Fibroblast of skin of right quadriceps (primary cell): ENCODE results near the gene AFG1L.
"Not testable (repeated sequence)": the region's sequence is repeated elsewhere in the genome, so short reads cannot be mapped to it uniquely, and the experiment has no call there.

Experiments
- DNase-seq: peaks from one replicate; pipeline ENCODE4 v3.0.0-alpha.2; 2013

AFG1L gene

DNA sequence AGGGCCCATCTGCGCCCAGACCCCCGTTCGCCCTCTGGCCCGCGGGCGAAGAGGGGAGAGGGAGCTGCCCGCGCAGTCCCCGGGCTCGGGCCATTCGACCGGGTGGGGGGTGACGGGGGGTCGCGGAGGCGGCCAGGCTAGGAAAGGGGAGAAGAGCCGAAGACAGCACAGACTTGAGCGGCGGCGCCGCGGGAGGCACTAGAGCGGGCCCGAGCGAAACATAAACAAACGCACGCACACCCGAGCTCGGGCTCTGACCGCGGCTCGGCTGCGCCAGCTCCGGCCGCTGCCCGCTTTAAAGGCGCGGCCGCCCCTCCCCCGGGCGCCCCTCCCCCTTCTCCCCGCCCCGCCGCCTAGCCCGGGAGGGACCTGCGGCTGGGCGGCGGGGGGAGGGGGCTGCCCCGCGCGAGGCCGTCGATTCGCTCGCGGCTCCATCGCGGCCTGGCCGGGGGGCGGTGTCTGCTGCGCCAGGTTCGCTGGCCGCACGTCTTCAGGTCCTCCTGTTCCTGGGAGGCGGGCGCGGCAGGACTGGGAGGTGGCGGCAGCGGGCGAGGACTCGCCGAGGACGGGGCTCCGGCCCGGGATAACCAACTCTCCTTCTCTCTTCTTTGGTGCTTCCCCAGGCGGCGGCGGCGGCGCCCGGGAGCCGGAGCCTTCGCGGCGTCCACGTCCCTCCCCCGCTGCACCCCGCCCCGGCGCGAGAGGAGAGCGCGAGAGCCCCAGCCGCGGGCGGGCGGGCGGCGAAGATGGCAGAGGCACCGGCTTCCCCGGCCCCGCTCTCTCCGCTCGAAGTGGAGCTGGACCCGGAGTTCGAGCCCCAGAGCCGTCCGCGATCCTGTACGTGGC, 265.8 kb downstream of the AFG1L start, which contains the start of gene FOXO3:
TSS of gene FOXO3 (plus strand) at position 455 of the 846 bp plus-strand sequence. CDS start at position 747, 292 bp downstream.
- DNase-seq = peak; percentile 87

DNA sequence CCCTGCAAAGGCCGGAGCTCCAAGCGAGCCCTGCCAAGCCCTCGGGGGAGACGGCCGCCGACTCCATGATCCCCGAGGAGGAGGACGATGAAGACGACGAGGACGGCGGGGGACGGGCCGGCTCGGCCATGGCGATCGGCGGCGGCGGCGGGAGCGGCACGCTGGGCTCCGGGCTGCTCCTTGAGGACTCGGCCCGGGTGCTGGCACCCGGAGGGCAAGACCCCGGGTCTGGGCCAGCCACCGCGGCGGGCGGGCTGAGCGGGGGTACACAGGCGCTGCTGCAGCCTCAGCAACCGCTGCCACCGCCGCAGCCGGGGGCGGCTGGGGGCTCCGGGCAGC, 266.4 kb downstream of the AFG1L start:
- not testable (repeated sequence) for DNase-seq

- DNase-seq = peak; percentile 10
Observed at GRCh38 chr6:108561742-108562502, 267.1 kb downstream of the AFG1L start.

DNA sequence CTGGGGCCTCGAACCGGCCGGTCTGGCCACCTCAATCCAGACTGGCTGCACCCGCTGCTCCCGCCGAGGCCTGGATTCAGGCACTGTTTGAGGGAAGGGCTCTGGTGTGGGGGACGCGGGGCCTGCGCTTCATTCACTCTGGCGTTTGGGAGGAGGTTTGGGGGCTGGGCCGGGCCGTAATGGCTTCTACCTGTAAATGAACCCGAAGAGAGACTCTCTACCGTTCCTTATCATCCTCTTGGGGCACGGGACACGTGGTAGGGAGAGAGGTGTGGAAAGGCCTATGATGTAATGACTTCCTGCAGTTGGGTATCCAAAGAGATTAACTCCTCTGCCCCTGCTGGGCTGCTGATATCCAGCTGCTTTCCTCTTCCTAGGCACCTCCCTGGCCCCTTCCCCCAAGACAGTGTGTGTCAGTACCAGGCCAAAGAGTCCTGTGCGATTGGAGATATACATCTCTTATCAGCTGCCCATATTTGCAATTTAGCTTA, 267.7 kb downstream of the AFG1L start:
- peak; percentile 76 for DNase-seq

- DNase-seq = no peak
Observed at GRCh38 chr6:108563292-108563691, 268.4 kb downstream of the AFG1L start.

GRCh38 chr6:108564178-108564577, 269.3 kb downstream of the AFG1L start:
- peak; percentile 98 for DNase-seq

DNA sequence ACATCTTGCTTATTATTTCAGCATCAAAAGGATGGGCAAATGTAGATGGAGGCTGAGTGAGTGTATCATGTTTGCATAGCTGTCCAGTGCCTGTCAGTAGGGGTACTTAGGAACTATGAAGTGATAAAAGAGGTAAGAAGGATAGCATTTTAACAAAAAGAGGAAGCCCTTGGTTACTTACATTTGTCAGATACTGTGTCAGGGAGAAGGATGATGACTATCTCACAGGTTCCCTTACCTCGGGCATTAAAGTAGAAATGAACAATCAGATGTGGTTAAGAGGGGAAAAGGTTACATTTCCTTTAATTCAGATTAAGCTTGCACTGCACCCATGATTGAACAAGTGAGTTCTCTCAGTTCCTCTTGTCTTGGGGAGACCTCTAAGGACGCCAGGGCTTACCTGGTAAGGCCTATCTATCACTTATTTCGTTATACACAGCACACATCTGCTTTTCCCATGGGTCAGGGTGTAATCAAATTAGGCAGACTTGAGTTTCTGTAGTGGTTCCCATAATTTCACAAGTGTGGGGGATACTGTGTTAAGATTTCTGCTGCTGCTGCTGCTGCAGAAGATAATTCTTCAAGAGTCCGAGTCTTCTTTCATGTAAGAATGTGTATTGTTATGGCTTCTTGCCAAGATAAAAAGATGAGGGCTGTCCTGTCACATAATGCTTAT, 270.4 kb downstream of the AFG1L start:
- no peak for DNase-seq

- DNase-seq = peak; percentile 70
Observed at GRCh38 chr6:108565893-108566292, 271.0 kb downstream of the AFG1L start.

DNA sequence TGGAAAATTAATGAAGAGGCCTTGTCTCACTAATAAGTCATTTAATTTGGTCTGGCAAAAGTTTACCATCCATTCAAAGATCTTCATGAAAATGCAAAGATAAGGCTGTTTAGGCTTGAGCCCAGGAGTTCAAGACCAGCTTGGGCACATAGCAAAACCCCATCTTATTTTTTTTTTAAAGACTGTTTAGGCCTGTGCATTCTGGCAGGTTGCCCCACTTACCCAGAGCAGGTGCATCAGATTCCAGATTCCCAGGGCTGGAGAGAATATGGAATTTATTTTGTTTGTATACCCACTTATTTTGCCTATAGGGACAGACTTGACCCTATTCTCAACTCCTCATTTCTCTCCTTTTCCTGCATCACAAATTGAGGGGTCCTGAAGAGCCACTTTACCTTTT, 271.6 kb downstream of the AFG1L start:
- no peak for DNase-seq

GRCh38 chr6:108568101-108568500, 273.2 kb downstream of the AFG1L start:
- no peak for DNase-seq

DNA sequence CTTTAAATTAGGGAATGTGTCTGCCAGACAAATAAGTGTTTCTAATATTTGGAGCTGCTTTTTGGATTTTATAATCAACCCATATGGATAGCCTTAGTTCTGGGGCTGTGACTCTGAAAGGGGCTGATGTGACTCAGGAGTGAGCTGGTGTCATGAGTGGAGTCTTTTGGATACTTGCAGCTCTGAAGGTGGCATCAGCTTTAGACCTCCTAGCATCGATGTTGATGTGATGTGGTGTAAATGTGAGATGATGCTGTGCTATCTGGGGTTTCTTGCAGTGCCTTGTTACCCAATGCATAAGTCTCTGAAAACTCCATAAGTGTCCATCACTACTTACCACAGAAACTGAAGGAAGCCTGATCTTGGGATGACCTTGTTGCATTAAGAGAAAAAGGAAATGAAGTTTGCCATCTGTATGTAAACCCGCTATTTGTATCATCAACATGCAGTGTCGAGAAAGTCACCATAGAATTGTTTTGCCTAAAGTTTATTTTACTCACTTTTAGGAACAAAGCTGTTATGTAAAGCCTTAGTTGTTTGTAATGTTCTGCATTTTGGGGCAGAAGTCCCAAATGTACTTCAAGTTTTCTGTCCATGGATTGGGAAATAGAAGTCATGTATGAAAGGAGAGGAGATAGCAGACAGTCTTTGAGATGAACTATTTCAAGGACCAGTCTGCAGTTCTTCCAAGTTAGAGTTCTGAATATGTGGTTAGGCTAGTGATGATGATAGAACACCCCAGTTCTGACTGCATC, 273.9 kb downstream of the AFG1L start:
- DNase-seq = no peak

DNA sequence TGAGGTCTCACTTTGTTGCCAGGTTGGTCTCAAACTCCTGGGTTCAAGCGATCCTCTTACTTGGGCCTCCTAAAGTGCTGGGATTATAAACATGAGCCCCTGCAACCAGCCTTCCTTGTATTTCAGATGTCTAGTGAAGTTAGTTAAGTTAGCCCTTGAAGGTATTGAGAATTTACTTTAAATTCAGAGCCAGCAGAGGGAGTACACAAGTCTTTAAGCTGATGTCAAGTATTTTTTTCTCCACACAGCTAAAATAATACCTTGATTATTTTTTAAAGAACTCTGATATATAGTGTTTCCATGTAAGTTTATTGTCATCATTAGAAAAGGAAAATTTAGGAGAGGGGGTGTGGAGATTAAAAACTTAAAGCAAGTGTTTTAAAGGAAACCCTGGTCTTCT, 275.7 kb downstream of the AFG1L start:
- DNase-seq = peak; percentile 21

- no peak for DNase-seq
Observed at GRCh38 chr6:108574457-108575141, 279.7 kb downstream of the AFG1L start.
